NB4 (cell line): Measurements from ENCODE around the gene DMGDH.

ENCODE experiments used
- CTCF ChIP-seq: IDR thresholded peaks from one replicate; pipeline ENCODE4 v1.5.1; 2012; ENCODE audit warnings: low read depth, low read length
- MAX ChIP-seq: IDR thresholded peaks from 2 replicates; pipeline ENCODE4 v1.6.1; 2011; ENCODE audit warnings: low read depth, low read length

- TF ChIP-seq CTCF (no peak), MAX (no peak)
These were observed 37.7 kb upstream of the DMGDH start for GRCh38 chr5:79107020-79107796.
